AG04450 (cell line): ENCODE data around the gene GPC4. TPM values are rescaled to one million over a fixed set of nuclear protein-coding genes. Genes with fewer than 3 reads are reported as not detected.

Experiments
- CTCF ChIA-PET: fragments of 300-600, 350-600 bp; formaldehyde crosslinking; extraction: SDS; loops from one replicate; lab custom pipeline; 2022; ENCODE audit warnings: antibody characterized with exemption, inconsistent platforms; lab: Charles Lee
- POLR2A ChIA-PET: fragments of 350-600 bp; formaldehyde crosslinking; extraction: SDS; loops from one replicate; lab custom pipeline; 2021; ENCODE audit warnings: antibody characterized with exemption, inconsistent platforms; lab: Yijun Ruan, JAX
- DNase-seq: peaks from one replicate; pipeline ENCODE4 v3.0.0-alpha.2; 2011; ENCODE audit warnings: low read depth, low spot score
- H3K27ac ChIP-seq: one replicate; pipeline ENCODE4 v1.5.1; 2012; ENCODE audit warnings: low read depth, low read length, control low read depth
- H3K27me3 ChIP-seq: one replicate; pipeline ENCODE4 v1.6.0; 2012; ENCODE audit warnings: low read length; ENCODE audit not compliant: control insufficient read depth, insufficient read depth
- H3K4me3 ChIP-seq: 2 replicates; pipeline ENCODE4 v1.5.1; 2011; ENCODE audit warnings: mild to moderate bottlenecking, low read depth, low read length, control low read depth
- H3K9me3 ChIP-seq: 2 replicates; pipeline ENCODE4 v1.5.1; 2012; ENCODE audit warnings: low read length; ENCODE audit not compliant: control insufficient read depth, insufficient read depth
- polyA plus RNA-seq: library from polyadenylated mRNA; depleted of rRNA; stranded (reverse); fragments of >200 nt; gene quantifications from 2 replicates; pipeline ENCODE4 v1.2.3, GENCODE V29; 2011
- TF ChIP-seq, protein P1 (sequence below): IDR thresholded peaks from 2 replicates; pipeline ENCODE4 v1.5.1; 2011; ENCODE audit warnings: low read depth, low read length, control low read depth, inconsistent platforms

The GPC4 gene
- polyA plus RNA-seq, 1 experiment = 0.04 TPM

DNA sequence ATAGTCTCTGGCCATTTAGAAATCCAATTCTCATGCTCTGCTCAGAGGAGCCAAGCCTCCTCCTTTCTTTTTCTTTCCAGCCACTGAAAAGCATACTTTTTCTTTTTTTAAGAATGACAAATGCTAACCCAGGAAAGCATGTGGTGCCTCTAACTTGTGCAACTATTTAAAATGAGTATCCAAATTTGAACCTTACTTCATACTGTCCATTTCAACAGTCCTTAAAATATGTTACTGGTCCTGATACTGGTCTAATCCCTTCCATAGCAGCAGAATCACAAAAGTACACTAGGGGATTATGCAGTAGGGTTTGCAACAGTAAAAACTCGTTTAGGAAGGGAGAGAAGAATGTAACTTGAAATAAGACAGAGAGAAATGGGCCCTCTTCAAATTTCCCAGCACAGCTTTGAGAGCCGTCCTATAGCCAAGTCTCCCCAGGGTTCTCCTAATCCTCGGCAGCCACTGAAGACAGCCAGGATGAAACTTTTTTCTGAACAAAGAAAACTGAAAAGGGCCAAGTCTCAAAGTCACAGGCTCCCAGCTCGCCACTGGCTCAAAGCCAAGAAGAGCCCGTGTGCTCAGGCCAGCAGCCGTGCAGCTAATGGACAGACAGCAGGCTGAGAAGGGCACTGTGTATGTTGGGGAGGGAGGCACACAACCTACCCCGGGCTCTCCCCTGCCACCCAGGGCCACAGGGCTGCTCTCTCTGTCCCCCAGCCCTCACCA is 39.5 kb downstream of the GPC4 start:
- no peaks in the 10 kb centered on the region for H3K9me3 ChIP-seq
- DNase-seq = no peak
- ChIA-PET CTCF (no interaction called here), POLR2A (no interaction called here)
- no peak overlapping the region for H3K27ac ChIP-seq
- no peaks in the 10 kb centered on the region for H3K27me3 ChIP-seq
- H3K4me3 ChIP-seq = no peak overlapping the region
- TF ChIP-seq, protein P1, sequence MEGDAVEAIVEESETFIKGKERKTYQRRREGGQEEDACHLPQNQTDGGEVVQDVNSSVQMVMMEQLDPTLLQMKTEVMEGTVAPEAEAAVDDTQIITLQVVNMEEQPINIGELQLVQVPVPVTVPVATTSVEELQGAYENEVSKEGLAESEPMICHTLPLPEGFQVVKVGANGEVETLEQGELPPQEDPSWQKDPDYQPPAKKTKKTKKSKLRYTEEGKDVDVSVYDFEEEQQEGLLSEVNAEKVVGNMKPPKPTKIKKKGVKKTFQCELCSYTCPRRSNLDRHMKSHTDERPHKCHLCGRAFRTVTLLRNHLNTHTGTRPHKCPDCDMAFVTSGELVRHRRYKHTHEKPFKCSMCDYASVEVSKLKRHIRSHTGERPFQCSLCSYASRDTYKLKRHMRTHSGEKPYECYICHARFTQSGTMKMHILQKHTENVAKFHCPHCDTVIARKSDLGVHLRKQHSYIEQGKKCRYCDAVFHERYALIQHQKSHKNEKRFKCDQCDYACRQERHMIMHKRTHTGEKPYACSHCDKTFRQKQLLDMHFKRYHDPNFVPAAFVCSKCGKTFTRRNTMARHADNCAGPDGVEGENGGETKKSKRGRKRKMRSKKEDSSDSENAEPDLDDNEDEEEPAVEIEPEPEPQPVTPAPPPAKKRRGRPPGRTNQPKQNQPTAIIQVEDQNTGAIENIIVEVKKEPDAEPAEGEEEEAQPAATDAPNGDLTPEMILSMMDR = no peak

DNA sequence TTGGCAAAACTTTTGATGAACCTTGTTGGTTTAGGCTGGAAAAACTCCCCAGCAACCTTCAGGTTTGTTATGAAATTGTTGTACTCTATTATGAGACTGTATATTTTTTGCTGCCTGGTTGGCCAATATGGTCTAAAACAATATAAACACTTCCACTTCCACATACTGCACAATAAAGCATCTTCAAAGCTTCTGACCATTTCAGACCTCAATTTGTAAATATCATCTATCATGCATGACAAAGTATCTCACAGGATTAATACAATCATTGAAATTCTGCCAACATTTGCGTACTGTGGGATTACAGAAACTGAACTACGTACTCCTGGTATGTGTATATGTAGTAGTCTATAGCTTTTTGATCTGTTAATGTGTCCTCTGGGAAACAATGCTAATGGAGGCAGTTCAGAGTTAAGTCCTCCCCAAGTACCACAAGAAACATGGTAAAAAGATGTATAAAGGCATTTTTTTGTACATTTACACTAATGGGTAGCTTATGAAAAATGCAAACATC is 40.4 kb downstream of the GPC4 start:
- no peaks in the 10 kb centered on the region for H3K27me3 ChIP-seq
- CTCF ChIA-PET = no interaction called here
- H3K9me3 ChIP-seq = no peaks in the 10 kb centered on the region
- TF ChIP-seq, protein P1 = no peak
- no peak overlapping the region for H3K4me3 ChIP-seq
- POLR2A ChIA-PET = no interaction called here
- H3K27ac ChIP-seq = no peak overlapping the region
- no peak for DNase-seq

DNA sequence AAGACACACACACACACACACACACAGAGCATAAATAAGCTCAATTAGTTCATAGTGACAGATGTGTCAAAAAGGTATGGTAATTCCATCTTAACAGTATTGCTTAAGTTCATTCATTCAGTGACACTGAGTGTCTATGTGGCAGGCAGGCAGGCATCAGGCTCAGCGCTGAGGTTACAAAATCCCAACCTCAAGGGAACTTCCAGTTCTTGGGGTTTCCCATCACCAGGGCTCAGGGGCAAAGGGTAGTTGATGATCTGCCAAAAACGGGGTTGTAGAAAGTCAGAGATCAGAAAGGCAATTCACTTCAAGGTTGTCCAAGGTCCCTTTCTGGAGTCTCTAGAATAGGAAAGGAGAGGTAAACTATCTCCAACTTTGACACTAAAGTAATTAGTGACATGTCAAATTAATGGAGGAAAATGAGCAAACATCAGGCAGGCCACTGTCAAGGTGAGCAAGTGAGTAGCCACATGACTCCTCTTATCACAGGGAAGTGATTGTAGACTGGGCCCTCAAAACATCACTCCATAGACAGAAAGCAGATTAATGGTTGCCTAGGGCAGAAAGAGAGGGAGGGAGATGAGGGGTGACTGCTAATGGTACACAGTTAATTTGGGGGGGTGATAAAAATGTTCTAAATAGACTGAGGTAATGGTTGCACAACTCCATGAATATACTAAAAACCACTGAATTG is 41.8 kb downstream of the GPC4 start:
- ChIA-PET POLR2A (no interaction called here), CTCF (no interaction called here)
- no peak overlapping the region for H3K4me3 ChIP-seq
- no peak for DNase-seq
- TF ChIP-seq, protein P1 = no peak
- no peak overlapping the region for H3K27ac ChIP-seq
- no peaks in the 10 kb centered on the region for H3K27me3 ChIP-seq
- no peaks in the 10 kb centered on the region for H3K9me3 ChIP-seq

DNA sequence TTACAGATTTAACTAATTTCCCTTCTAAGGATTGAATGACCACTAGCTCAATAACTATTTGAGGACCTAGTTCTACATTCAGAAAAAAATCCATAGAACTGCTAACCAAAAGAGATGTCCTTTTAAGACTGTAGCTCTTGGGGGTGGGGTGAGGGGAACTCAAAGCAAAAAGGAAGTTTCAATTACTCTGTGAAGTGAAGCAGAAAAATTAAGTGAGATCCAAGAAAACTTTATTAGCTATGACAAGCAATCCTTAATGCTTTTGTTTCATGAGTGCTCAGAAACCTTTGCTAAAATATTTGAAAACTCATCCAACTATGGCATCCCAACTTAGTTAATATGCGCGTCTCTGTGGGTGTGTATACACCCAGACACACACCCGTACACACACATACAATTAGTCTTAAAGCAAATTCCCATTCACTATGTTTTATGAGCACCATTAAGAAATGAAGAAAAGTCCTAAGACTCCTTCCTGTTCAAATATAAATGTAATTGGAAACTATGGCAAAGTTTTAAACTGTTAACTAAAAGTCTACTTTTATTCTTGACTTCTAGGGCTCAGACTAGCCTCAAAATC is 44.5 kb downstream of the GPC4 start:
- TF ChIP-seq, protein P1 = no peak
- H3K9me3 ChIP-seq = no peaks in the 10 kb centered on the region
- no peak for DNase-seq
- CTCF ChIA-PET = interaction anchor here (0.6 kb wide), 1 partner anchor 278 kb away, joined by 6 read pairs; no protein-coding TSS in a partner anchor
- no peaks in the 10 kb centered on the region for H3K27me3 ChIP-seq
- H3K27ac ChIP-seq = no peak overlapping the region
- H3K4me3 ChIP-seq = no peak overlapping the region
- POLR2A ChIA-PET = no interaction called here

DNA sequence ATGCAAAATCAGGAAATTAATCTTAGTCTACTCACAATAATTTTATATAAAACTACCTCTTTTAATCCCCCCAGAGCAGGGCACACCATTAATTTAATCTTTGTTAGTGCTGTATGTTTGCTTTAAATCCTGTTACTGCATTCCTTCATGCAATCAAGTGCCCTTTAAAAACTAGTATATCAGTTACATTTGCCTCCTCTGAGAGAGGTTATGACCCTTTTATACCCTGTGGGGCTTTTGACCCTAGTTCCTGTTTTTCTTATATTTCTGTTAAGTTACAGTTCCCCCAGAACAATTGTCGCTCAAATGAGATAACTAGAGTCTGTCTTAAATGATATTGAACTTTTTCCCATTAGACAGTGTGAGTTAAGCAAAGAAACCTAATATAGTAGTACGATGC is 46.2 kb downstream of the GPC4 start:
- no peak overlapping the region for H3K4me3 ChIP-seq
- no peak overlapping the region for H3K27ac ChIP-seq
- TF ChIP-seq, protein P1 = no peak
- no peaks in the 10 kb centered on the region for H3K27me3 ChIP-seq
- no peaks in the 10 kb centered on the region for H3K9me3 ChIP-seq
- ChIA-PET POLR2A (no interaction called here), CTCF (no interaction called here)
- no peak for DNase-seq
